Anterior cingulate cortex (tissue), 58 donors: ENCODE data around the gene PISD.
A peak's percentile ranks its signal among the peaks of the same experiment; 100 is the strongest.

ENCODE experiments used
- DNase-seq, 58 donors: peaks; one replicate each; lab custom pipeline; 2025; lab: John Stamatoyannopoulos, UW

PISD gene

GRCh38 chr22:31579835-31580242 lies 82.2 kb downstream of the PISD start:
- DNase-seq = no peak

GRCh38 chr22:31578171-31578570 lies 83.8 kb downstream of the PISD start:
- DNase-seq = no peak

GRCh38 chr22:31577711-31578110 lies 84.3 kb downstream of the PISD start:
- DNase-seq = peak in 19 of 58 donors; percentile 2 to 42 (median 8)

GRCh38 chr22:31575190-31575589 lies 86.8 kb downstream of the PISD start:
- peak in 20 of 58 donors; percentile 1 to 68 (median 18) for DNase-seq

DNA sequence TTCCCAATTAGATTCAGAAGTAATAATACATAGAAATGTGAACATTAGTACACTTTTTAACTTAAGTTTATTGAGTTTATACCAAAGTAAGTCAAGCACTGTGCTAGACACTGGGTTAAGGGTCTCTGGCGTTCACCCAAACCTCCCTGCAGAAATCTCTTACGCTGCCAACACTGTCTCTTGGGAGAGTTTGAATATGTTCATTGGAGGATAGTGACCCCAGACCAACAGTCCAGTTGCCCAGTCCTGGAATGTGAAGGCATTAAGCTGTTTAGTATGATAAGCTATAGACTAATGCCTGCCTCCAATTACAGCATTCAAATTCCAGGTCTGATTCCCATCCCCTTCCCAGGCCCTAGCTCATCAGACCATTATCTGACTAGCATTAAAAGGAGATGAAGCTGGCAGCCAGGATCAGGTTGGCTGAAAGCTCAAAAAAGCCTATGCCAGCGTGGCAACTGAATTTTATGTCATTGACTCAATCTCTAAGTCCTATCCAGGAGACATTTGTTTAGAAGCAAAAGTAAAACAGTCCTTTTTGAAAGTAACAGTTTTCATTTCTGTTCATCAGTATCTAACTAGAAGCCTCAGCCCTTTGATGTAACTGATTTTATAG lies 87.9 kb downstream of the PISD start:
- DNase-seq = no peak

DNA sequence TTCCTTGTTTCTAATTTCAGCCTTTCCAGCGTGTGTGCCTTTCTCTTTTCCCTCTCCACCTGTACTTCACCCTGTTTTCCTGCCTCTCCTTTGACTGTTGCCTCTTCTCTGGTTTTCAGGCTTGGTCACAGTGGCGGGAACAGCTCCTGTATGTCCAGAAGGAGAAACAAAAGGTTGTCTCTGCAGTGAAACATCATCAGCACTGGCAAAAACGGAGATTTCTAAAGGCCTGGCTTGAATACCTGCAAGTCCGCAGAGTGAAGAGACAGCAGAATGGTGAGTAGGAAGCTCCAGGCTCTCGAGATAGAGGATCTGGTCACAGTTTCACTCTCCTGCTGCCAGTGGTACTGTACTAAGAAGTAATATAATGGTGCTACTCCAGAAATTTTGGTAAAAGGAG lies 89.1 kb downstream of the PISD start:
- DNase-seq = no peak

GRCh38 chr22:31569126-31569525 lies 92.9 kb downstream of the PISD start:
- no peak for DNase-seq
